Activated T-cell treated with anti-CD3 and anti-CD28 coated beads for 4 hours (primary cell): ENCODE data around the gene ZNF433.
A peak's percentile ranks its signal among the peaks of the same experiment; 100 is the strongest.
"Not testable (repeated sequence)": the region's sequence is repeated elsewhere in the genome, so short reads cannot be mapped to it uniquely, and the experiment has no call there.

Source experiments
- DNase-seq: peaks from one replicate; pipeline ENCODE4 v3.0.0-alpha.2; 2020

ZNF433 gene

GRCh38 chr19:12035220-12036172 lies at the start of gene ZNF433:
ZNF433 (minus strand) TSS chr19:12035679; CDS start chr19:12035539, 140 bp downstream.
- peak; percentile 54 for DNase-seq

GRCh38 chr19:12083336-12083735 lies 47.9 kb upstream of the ZNF433 start:
- not testable (repeated sequence) for DNase-seq

GRCh38 chr19:12077375-12077774 lies 41.9 kb upstream of the ZNF433 start:
- no peak for DNase-seq

- DNase-seq: not testable (repeated sequence)
These were observed 40.9 kb upstream of the ZNF433 start for GRCh38 chr19:12076331-12076730.

GRCh38 chr19:12075538-12076139 lies 40.2 kb upstream of the ZNF433 start:
- no peak for DNase-seq

- peak; percentile 45 for DNase-seq
These were observed 29.4 kb upstream of the ZNF433 start, which contains the start of gene ZNF844 for GRCh38 chr19:12064590-12065538. ZNF844 (plus strand) TSS chr19:12064731; CDS start chr19:12064874, 143 bp downstream.

- no peak for DNase-seq
These were observed 20.3 kb upstream of the ZNF433 start for GRCh38 chr19:12055784-12056183.

GRCh38 chr19:12052497-12053169 lies 17.2 kb upstream of the ZNF433 start, which contains the start of gene ZNF878:
ZNF878 (minus strand) TSS chr19:12052961; CDS start chr19:12052801, 160 bp downstream.
- DNase-seq: peak; percentile 23

GRCh38 chr19:12052091-12052496 lies 16.6 kb upstream of the ZNF433 start:
- DNase-seq: no peak

- DNase-seq: no peak
These were observed 12.4 kb upstream of the ZNF433 start for GRCh38 chr19:12047868-12048267.

GRCh38 chr19:12043752-12044422 lies 8.4 kb upstream of the ZNF433 start:
- no peak for DNase-seq

GRCh38 chr19:12042893-12043292 lies 7.4 kb upstream of the ZNF433 start:
- DNase-seq: no peak

- no peak for DNase-seq
These were observed 859 bp downstream of the ZNF433 start for GRCh38 chr19:12034620-12035019.

- no peak for DNase-seq
These were observed 1.3 kb downstream of the ZNF433 start for GRCh38 chr19:12034198-12034597.

- DNase-seq: no peak
These were observed 19.7 kb downstream of the ZNF433 start for GRCh38 chr19:12015753-12016116.

- no peak for DNase-seq
These were observed 20.3 kb downstream of the ZNF433 start for GRCh38 chr19:12015015-12015752.

GRCh38 chr19:12000152-12000981 lies 35.1 kb downstream of the ZNF433 start:
- no peak for DNase-seq

- no peak for DNase-seq
These were observed 40.3 kb downstream of the ZNF433 start for GRCh38 chr19:11995174-11995573.

GRCh38 chr19:11991921-11992320 lies 43.6 kb downstream of the ZNF433 start:
- DNase-seq: not testable (repeated sequence)

GRCh38 chr19:11989112-11989456 lies 46.4 kb downstream of the ZNF433 start:
- DNase-seq: no peak
